Stimulated activated CD4-positive, alpha-beta T cell treated with anti-CD3 and anti-CD28 coated beads, Interleukin-2, amount 100 ng/mL, for 24 hours (primary cell): Measurements from ENCODE around the gene TINCR.
A peak's percentile ranks its signal among the peaks of the same experiment; 100 is the strongest.
"Not testable (repeated sequence)": the region's sequence is repeated elsewhere in the genome, so short reads cannot be mapped to it uniquely, and the experiment has no call there.

Source experiments
- DNase-seq, 2 donors: peaks; one replicate each; pipeline ENCODE4 v3.0.0-alpha.2; 2020

TINCR gene

GRCh38 chr19:5558101-5558621 is 9.6 kb downstream of the TINCR start:
- no peak for DNase-seq

GRCh38 chr19:5557691-5558090 is 10.1 kb downstream of the TINCR start:
- no peak for DNase-seq

- DNase-seq, result no peak
These were observed 12.9 kb downstream of the TINCR start for GRCh38 chr19:5554828-5555227.

GRCh38 chr19:5553892-5554291 is 13.9 kb downstream of the TINCR start:
- DNase-seq, result no peak

GRCh38 chr19:5547881-5548280 is 19.9 kb downstream of the TINCR start:
- peak in 1 of 2 donors; percentile 12 for DNase-seq

- no peak for DNase-seq
These were observed 21.8 kb downstream of the TINCR start for GRCh38 chr19:5545984-5546383.

- no peak for DNase-seq
These were observed 22.7 kb downstream of the TINCR start for GRCh38 chr19:5545051-5545450.

- no peak for DNase-seq
These were observed 25.1 kb downstream of the TINCR start for GRCh38 chr19:5542665-5543064.

- no peak for DNase-seq
These were observed 26.3 kb downstream of the TINCR start for GRCh38 chr19:5541456-5541855.

- no peak for DNase-seq
These were observed 27.5 kb downstream of the TINCR start for GRCh38 chr19:5540208-5540607.

GRCh38 chr19:5537870-5538269 is 29.9 kb downstream of the TINCR start:
- no peak for DNase-seq

GRCh38 chr19:5536982-5537579 is 30.7 kb downstream of the TINCR start:
- DNase-seq, result not testable (repeated sequence)

- no peak for DNase-seq
These were observed 31.3 kb downstream of the TINCR start for GRCh38 chr19:5536337-5536894.

- DNase-seq, result peak; percentile 26 to 43
These were observed 32.8 kb downstream of the TINCR start for GRCh38 chr19:5534787-5535586.

GRCh38 chr19:5533257-5533656 is 34.5 kb downstream of the TINCR start:
- DNase-seq, result no peak

GRCh38 chr19:5530701-5531100 is 37.1 kb downstream of the TINCR start:
- DNase-seq, result no peak

GRCh38 chr19:5526691-5527090 is 41.1 kb downstream of the TINCR start:
- no peak for DNase-seq

GRCh38 chr19:5524081-5524480 is 43.7 kb downstream of the TINCR start:
- no peak for DNase-seq

GRCh38 chr19:5522106-5522505 is 45.6 kb downstream of the TINCR start:
- no peak for DNase-seq

- no peak for DNase-seq
These were observed 47.3 kb downstream of the TINCR start for GRCh38 chr19:5520501-5520900.

GRCh38 chr19:5519076-5519475 is 48.7 kb downstream of the TINCR start:
- DNase-seq, result no peak

GRCh38 chr19:5515737-5516136 is 52.0 kb downstream of the TINCR start:
- DNase-seq, result no peak

GRCh38 chr19:5514001-5514400 is 53.8 kb downstream of the TINCR start:
- DNase-seq, result no peak

- DNase-seq, result no peak
These were observed 55.0 kb downstream of the TINCR start for GRCh38 chr19:5512715-5513114.
